Vagina (tissue), 2 donors: ENCODE data around the gene RAD51AP2. TPM values are rescaled to one million over a fixed set of nuclear protein-coding genes. Genes with fewer than 3 reads are reported as not detected.

Experiments used
- DNase-seq, 2 donors: peaks; one replicate each; pipeline ENCODE4 v3.0.0-alpha.2; 2017; ENCODE audit errors: extremely low spot score in 2 of 2
- H3K27ac ChIP-seq: fragments of 200-600 bp; sonication (generic); one replicate; pipeline ENCODE4 v1.5.1; 2019
- H3K27me3 ChIP-seq: fragments of 200-600 bp; sonication (generic); one replicate; pipeline ENCODE4 v1.5.1; 2019
- H3K36me3 ChIP-seq, 2 donors: fragments of 200-600 bp; sonication (generic); one replicate each; pipeline ENCODE4 v1.5.1; 2017 to 2019
- H3K4me1 ChIP-seq: fragments of 200-600 bp; sonication (generic); one replicate; pipeline ENCODE4 v1.5.1; 2019
- H3K4me3 ChIP-seq, 2 donors: fragments of 200-600 bp; sonication (generic); 1 replicate in 1 of 2; 2 replicates in 1 of 2; pipeline ENCODE4 v1.5.1; 2016 to 2019
- H3K9me3 ChIP-seq: fragments of 200-600 bp; sonication (generic); one replicate; pipeline ENCODE4 v1.5.1; 2019
- CTCF ChIP-seq, 3 experiments: fragments of 450-650 bp in 2 of 3; fragments of 200-600 bp in 1 of 3; sonication (generic) in 1 of 3; IDR thresholded peaks; one replicate each; pipeline ENCODE4 v1.5.1; 2017 to 2019; ENCODE audit warnings: antibody characterized with exemption in 3 of 3, mild to moderate bottlenecking in 2 of 3, moderate library complexity in 2 of 3
- POLR2A ChIP-seq, 2 donors: fragments of 450-650 bp; IDR thresholded peaks; one replicate each; pipeline ENCODE4 v1.6.1; 2017; ENCODE audit warnings: antibody characterized with exemption in 2 of 2, mild to moderate bottlenecking in 2 of 2, moderate library complexity in 2 of 2
- POLR2AphosphoS5 ChIP-seq, 2 donors: sonication (generic); formaldehyde crosslinking; IDR thresholded peaks; one replicate each; pipeline ENCODE4 v1.9.0; 2017; ENCODE audit warnings: antibody characterized with exemption in 2 of 2, mild to moderate bottlenecking in 2 of 2, low read depth in 1 of 2; ENCODE audit not compliant: insufficient read depth in 1 of 2
- intact Hi-C: fragments of 100-400 bp; cut with DNase I; formaldehyde crosslinking; loops from one replicate; pipeline ENCODE4 v1.15.1; 2023
- total RNA-seq: library from RNA; depleted of rRNA; stranded (reverse); fragments of >200 nt; gene quantifications from one replicate; pipeline ENCODE4 v1.2.3, GENCODE V29; 2016

Gene RAD51AP2
- total RNA-seq, 1 donor from 2014 or later: 0.25 TPM

GRCh38 chr2:17550907-17551306, 32.7 kb upstream of the RAD51AP2 start:
- intact Hi-C loops: no loop called here
- Histone ChIP-seq H3K27me3 (no peaks in the 10 kb centered on the region), H3K36me3 (no peaks in the 10 kb centered on the region), H3K4me1 (no peaks in the 10 kb centered on the region), H3K27ac (no peak overlapping the region), H3K9me3 (no peaks in the 10 kb centered on the region), H3K4me3 (no peak overlapping the region)
- TF ChIP-seq CTCF (IDR thresholded peaks at IDR 0.05): no peak
- TF ChIP-seq POLR2A (IDR thresholded peaks at IDR 0.05): no peak
- no peak for TF ChIP-seq POLR2AphosphoS5 (IDR thresholded peaks at IDR 0.05; ENCODE audit: insufficient read depth in 1 of 2, low read depth in 1 of 2)
- no peak for DNase-seq

- Histone ChIP-seq H3K27ac (no peak overlapping the region), H3K4me1 (no peaks in the 10 kb centered on the region), H3K36me3 (no peaks in the 10 kb centered on the region), H3K27me3 (no peaks in the 10 kb centered on the region), H3K4me3 (no peak overlapping the region), H3K9me3 (no peaks in the 10 kb centered on the region)
- no peak for TF ChIP-seq POLR2AphosphoS5 (IDR thresholded peaks at IDR 0.05; ENCODE audit: insufficient read depth in 1 of 2, low read depth in 1 of 2)
- TF ChIP-seq POLR2A (IDR thresholded peaks at IDR 0.05): no peak
- no peak for TF ChIP-seq CTCF (IDR thresholded peaks at IDR 0.05)
- DNase-seq: no peak
- intact Hi-C loops: no loop called here
Observed at GRCh38 chr2:17547737-17548136, 29.5 kb upstream of the RAD51AP2 start.

- Histone ChIP-seq H3K36me3 (no peaks in the 10 kb centered on the region), H3K9me3 (no peaks in the 10 kb centered on the region), H3K27ac (no peak overlapping the region), H3K4me3 (no peak overlapping the region), H3K4me1 (no peaks in the 10 kb centered on the region), H3K27me3 (no peaks in the 10 kb centered on the region)
- DNase-seq: no peak
- intact Hi-C loops: no loop called here
- TF ChIP-seq POLR2A (IDR thresholded peaks at IDR 0.05) (no peak), CTCF (IDR thresholded peaks at IDR 0.05) (no peak), POLR2AphosphoS5 (IDR thresholded peaks at IDR 0.05; ENCODE audit: insufficient read depth in 1 of 2, low read depth in 1 of 2) (no peak)
Observed at GRCh38 chr2:17547237-17547636, 29.0 kb upstream of the RAD51AP2 start.

DNA sequence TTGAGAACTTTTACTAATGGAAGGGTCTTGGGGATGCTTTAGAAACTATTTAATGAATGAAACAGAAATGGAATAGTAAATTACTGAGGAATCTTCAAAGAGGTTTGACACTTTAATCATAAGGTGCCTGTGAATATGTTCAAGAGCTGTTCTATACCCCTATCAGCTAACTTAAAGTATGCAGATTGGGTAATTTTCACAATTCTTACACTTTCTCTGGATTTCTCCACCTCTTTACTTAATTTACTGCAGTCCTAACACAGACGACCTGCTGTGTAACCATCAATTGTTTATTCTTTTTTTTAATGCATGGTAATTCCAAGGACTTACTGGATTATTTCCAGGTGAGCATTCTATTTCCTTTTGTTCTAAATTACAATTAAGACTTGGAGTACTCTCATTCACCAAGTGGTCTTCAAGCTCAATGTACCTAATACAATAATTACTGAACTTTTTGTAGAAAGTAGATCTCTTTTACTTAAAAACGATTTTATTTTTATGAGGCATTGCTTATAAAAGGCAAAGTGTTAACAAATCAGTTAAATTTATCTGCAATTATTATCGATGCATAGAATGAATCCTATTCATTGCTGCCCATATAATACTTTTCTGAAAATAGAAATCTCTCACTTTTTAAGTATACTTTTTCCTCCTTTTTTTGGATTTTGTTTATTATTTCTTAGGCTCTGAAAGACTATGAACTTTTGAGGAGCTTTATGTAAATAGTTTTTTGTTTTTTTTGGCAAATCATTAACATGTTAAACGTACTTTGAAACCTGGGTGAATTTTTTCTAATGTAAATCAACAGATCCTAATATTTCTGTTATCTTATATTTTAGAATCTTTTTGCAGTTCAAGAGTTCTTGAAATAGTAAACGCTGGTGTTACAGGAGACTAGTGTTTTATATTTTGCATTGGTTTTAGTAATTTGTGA, 27.7 kb upstream of the RAD51AP2 start:
- no peaks in the 10 kb centered on the region for H3K27me3 ChIP-seq
- intact Hi-C loops: no loop called here

More for the DNA sequence above, 27.7 kb upstream of the RAD51AP2 start:
- no peaks in the 10 kb centered on the region for H3K36me3 ChIP-seq
- no peaks in the 10 kb centered on the region for H3K9me3 ChIP-seq
- TF ChIP-seq CTCF (IDR thresholded peaks at IDR 0.05): no peak
- no peak for TF ChIP-seq POLR2A (IDR thresholded peaks at IDR 0.05)
- no peak for TF ChIP-seq POLR2AphosphoS5 (IDR thresholded peaks at IDR 0.05; ENCODE audit: insufficient read depth in 1 of 2, low read depth in 1 of 2)
- H3K4me1 ChIP-seq: peaks cover 10% of the 10 kb centered on the region
- DNase-seq: no peak
- H3K4me3 ChIP-seq: no peak overlapping the region
- H3K27ac ChIP-seq: no peak overlapping the region
